Caco-2 (cell line): Measurements from ENCODE around the gene GRIPAP1. TPM values are rescaled to one million over a fixed set of nuclear protein-coding genes. Genes with fewer than 3 reads are reported as not detected.

ENCODE experiments used
- BruUV-seq: library from RNA; stranded (reverse); fragments of 400-500 nt; replicated peaks from 2 replicates; lab custom pipeline; 2021; lab: Mats Ljungman, UMichigan
- CTCF ChIA-PET: fragments of 300-600 bp; sonication (Branson Sonifier 250); formaldehyde crosslinking; loops from one replicate; lab custom pipeline; 2022; ENCODE audit warnings: antibody characterized with exemption; lab: Charles Lee
- POLR2A ChIA-PET: fragments of 300-600 bp; sonication (Branson Sonifier 250); formaldehyde crosslinking; loops from one replicate; lab custom pipeline; 2022; ENCODE audit warnings: antibody characterized with exemption; lab: Charles Lee
- DNase-seq, 2 experiments: peaks; one replicate each; pipeline versions ENCODE4 v3.0.0 to v3.0.0-alpha.2; 2020 to 2022
- H3K27me3 ChIP-seq: replicated peaks from 2 replicates; pipeline ENCODE4 v1.6.0; 2011; ENCODE audit warnings: low read length; ENCODE audit not compliant: control insufficient read depth, insufficient read depth
- H3K36me3 ChIP-seq: 2 replicates; pipeline ENCODE4 v1.5.1; 2011; ENCODE audit warnings: low read length; ENCODE audit not compliant: control insufficient read depth, insufficient read depth
- H3K4me1 ChIP-seq: fragments of 250-450 bp; sonication (Bioruptor Pico); 2 replicates; pipeline ENCODE4 v1.5.1; 2020; ENCODE audit warnings: mild to moderate bottlenecking
- H3K4me3 ChIP-seq: 2 replicates; pipeline ENCODE4 v1.5.1; 2011; ENCODE audit warnings: low read depth, mild to moderate bottlenecking, control low read depth, low read length
- H3K9me3 ChIP-seq: fragments of 250-450 bp; sonication (Bioruptor Pico); 2 replicates; pipeline ENCODE4 v1.5.1; 2020; ENCODE audit warnings: mild to moderate bottlenecking, moderate library complexity
- H3K27ac Mint-ChIP-seq: one replicate; pipeline ENCODE4 v1.8.0; 2022; ENCODE audit warnings: mixed read lengths; ENCODE audit not compliant: unreplicated experiment
- H3K27me3 Mint-ChIP-seq: one replicate; pipeline ENCODE4 v1.8.0; 2022; ENCODE audit warnings: mixed read lengths; ENCODE audit not compliant: insufficient read depth, unreplicated experiment
- H3K36me3 Mint-ChIP-seq: one replicate; pipeline ENCODE4 v1.8.0; 2022; ENCODE audit warnings: mild to moderate bottlenecking, mixed read lengths; ENCODE audit not compliant: insufficient read depth, unreplicated experiment
- H3K4me1 Mint-ChIP-seq: one replicate; pipeline ENCODE4 v1.8.0; 2022; ENCODE audit warnings: low read depth, mixed read lengths; ENCODE audit not compliant: unreplicated experiment
- H3K4me3 Mint-ChIP-seq: one replicate; pipeline ENCODE4 v1.8.0; 2022; ENCODE audit warnings: mild to moderate bottlenecking, moderate library complexity, mixed read lengths; ENCODE audit not compliant: unreplicated experiment
- H3K9me3 Mint-ChIP-seq: one replicate; pipeline ENCODE4 v1.8.0; 2022; ENCODE audit warnings: mixed read lengths; ENCODE audit not compliant: unreplicated experiment
- intact Hi-C: fragments of 100-400 bp; cut with micrococcal nuclease; formaldehyde crosslinking; loops from one replicate; pipeline ENCODE4 v1.10.0; 2022; ENCODE audit not compliant: unreplicated experiment
- total RNA-seq: library from RNA; stranded (reverse); gene quantifications from 2 replicates; pipeline ENCODE4 v1.2.3, GENCODE V29; 2022
- TF ChIP-seq, protein P1 (sequence below), 2 experiments: fragments of 200-600 bp in 1 of 2; IDR thresholded peaks; 1 replicate in 1 of 2; 2 replicates in 1 of 2; pipeline versions ENCODE4 v1.5.1 to v1.8.0; 2011 to 2022; ENCODE audit warnings: antibody characterized with exemption in 1 of 2, control low read depth in 1 of 2, inconsistent platforms in 1 of 2, low read depth in 1 of 2, low read length in 1 of 2, mild to moderate bottlenecking in 1 of 2, moderate library complexity in 1 of 2; ENCODE audit not compliant: insufficient read depth in 1 of 2, severe bottlenecking in 1 of 2, unreplicated experiment in 1 of 2

GRIPAP1 gene
- total RNA-seq, 1 experiment from 2014 or later: 43.6 TPM

DNA sequence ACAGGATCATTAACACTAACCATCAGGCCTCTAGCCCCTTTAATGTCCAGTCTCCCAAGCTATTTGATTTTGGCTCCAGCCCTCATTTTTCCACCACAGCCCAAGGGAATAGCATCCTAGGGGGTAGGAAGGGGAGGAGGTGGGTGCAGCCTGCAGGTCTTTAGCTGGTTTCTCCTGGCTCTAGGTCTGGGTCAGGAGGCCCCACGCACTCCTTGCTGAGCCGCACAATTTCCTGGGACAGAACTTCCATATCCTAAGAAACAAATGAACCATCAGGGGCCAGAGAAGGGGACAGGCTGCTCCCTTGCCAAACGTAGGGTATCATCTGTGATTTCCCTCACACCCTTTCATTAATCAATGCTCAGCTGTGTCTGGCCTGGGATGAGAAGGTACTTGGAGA, 28.0 kb downstream of the GRIPAP1 start:
- POLR2A ChIA-PET: no interaction called here
- no TSS peak for BruUV-seq

DNA sequence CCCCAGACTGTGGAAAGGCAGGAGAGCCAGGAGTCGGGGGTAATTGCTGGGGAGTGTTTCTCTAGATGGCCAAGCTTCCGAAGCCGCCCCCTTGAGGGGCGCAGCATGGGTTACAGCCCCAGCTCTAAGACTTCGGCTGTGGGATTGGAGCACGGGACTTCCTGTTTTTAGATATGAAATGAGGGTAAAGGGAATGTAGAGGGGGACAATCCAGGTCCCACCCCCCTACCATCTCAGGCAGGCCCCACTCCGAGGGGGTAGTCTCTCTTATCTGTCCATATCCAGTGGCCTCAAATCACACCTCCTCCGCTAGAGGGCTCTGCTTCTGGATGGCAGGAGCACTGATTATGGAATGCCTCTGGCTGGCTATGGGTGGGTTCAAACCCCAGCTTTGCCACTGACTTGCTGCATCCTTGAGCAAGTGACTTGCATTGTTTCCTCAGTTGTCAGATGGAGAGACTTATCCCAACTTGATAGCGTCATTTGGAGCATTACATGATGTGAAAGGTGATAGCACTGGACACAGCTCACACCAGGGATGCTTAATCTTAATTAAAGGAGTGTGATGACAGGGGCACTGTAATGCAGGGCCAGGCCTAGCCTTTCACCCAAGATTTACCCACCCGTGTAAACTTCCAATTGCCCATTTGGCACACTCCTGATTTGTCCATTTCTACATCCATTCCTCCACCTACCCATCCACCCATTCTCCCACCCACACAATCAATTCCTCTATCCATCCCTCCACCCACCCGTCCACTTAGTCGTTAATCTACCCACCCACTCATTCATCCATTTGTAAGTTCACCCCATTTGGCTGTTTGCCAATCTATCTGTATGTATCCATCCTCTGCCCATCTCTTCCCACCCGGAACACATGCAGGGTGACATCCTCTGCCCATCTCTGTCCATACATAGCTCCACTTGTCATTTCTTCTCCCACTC, 29.6 kb downstream of the GRIPAP1 start:
- H3K4me1 Mint-ChIP-seq: no peaks in the 10 kb centered on the region
- CTCF ChIA-PET: no interaction called here

More for the DNA sequence above, 28.0 kb downstream of the GRIPAP1 start:
- Histone ChIP-seq H3K27me3 (no peaks in the 10 kb centered on the region), H3K4me3 (no peak overlapping the region), H3K36me3 (no peaks in the 10 kb centered on the region; the same call in 1 of the 2 replicates), H3K9me3 (no peaks in the 10 kb centered on the region), H3K4me1 (no peaks in the 10 kb centered on the region)
- Mint-ChIP-seq H3K27ac (no peak overlapping the region), H3K27me3 (no peaks in the 10 kb centered on the region), H3K9me3 (no peaks in the 10 kb centered on the region), H3K4me1 (no peaks in the 10 kb centered on the region), H3K4me3 (no peak overlapping the region), H3K36me3 (peaks cover 41% of the 10 kb centered on the region)
- CTCF ChIA-PET: no interaction called here
- no peak for DNase-seq
- TF ChIP-seq, protein P1, sequence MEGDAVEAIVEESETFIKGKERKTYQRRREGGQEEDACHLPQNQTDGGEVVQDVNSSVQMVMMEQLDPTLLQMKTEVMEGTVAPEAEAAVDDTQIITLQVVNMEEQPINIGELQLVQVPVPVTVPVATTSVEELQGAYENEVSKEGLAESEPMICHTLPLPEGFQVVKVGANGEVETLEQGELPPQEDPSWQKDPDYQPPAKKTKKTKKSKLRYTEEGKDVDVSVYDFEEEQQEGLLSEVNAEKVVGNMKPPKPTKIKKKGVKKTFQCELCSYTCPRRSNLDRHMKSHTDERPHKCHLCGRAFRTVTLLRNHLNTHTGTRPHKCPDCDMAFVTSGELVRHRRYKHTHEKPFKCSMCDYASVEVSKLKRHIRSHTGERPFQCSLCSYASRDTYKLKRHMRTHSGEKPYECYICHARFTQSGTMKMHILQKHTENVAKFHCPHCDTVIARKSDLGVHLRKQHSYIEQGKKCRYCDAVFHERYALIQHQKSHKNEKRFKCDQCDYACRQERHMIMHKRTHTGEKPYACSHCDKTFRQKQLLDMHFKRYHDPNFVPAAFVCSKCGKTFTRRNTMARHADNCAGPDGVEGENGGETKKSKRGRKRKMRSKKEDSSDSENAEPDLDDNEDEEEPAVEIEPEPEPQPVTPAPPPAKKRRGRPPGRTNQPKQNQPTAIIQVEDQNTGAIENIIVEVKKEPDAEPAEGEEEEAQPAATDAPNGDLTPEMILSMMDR (IDR thresholded peaks at IDR 0.05; ENCODE audit: insufficient read depth in 1 of 2, low read depth in 1 of 2, low read length in 1 of 2, severe bottlenecking in 1 of 2, unreplicated experiment in 1 of 2): no peak
- intact Hi-C loops: no loop called here

More for the DNA sequence above, 29.6 kb downstream of the GRIPAP1 start:
- Mint-ChIP-seq H3K36me3 (peaks cover 26% of the 10 kb centered on the region), H3K27me3 (no peaks in the 10 kb centered on the region), H3K27ac (no peak overlapping the region), H3K9me3 (no peaks in the 10 kb centered on the region), H3K4me3 (no peak overlapping the region)
- Histone ChIP-seq H3K36me3 (no peaks in the 10 kb centered on the region; the same call in 1 of the 2 replicates), H3K4me3 (no peak overlapping the region), H3K4me1 (no peaks in the 10 kb centered on the region), H3K9me3 (no peaks in the 10 kb centered on the region), H3K27me3 (no peaks in the 10 kb centered on the region)
- BruUV-seq: no TSS peak
- TF ChIP-seq, protein P1 (IDR thresholded peaks at IDR 0.05; ENCODE audit: insufficient read depth in 1 of 2, low read depth in 1 of 2, low read length in 1 of 2, severe bottlenecking in 1 of 2, unreplicated experiment in 1 of 2): peak in 1 of 2 experiments; percentile 56
- intact Hi-C loops: no loop called here
- DNase-seq: peak; percentile 26 to 48
- POLR2A ChIA-PET: no interaction called here
